Prostate gland (tissue), 2 donors: ENCODE results near the gene HOXB1. TPM values are rescaled to one million over a fixed set of nuclear protein-coding genes. Genes with fewer than 3 reads are reported as not detected.

ENCODE experiments used
- DNase-seq: peaks from one replicate; pipeline ENCODE4 v3.0.0-alpha.2; 2019; ENCODE audit warnings: low spot score
- H3K27ac ChIP-seq, 2 donors: fragments of 200-600 bp; sonication (generic); 2 replicates each; pipeline ENCODE4 v1.5.1; 2017 to 2019
- H3K27me3 ChIP-seq: fragments of 200-600 bp; sonication (generic); replicated peaks from 2 replicates; pipeline ENCODE4 v1.5.1; 2019; ENCODE audit not compliant: insufficient read depth
- H3K36me3 ChIP-seq, 2 donors: fragments of 200-600 bp; sonication (generic); 1 replicate in 1 of 2; 2 replicates in 1 of 2; pipeline versions ENCODE4 v1.5.1 to v1.8.1; 2017 to 2019
- H3K4me1 ChIP-seq: fragments of 200-600 bp; sonication (generic); replicated peaks from 2 replicates; pipeline ENCODE4 v1.5.1; 2019
- H3K4me3 ChIP-seq, 2 donors: fragments of 200-600 bp; sonication (generic); 2 replicates each; pipeline ENCODE4 v1.5.1; 2017 to 2019
- H3K9me3 ChIP-seq: fragments of 200-600 bp; sonication (generic); 2 replicates; pipeline ENCODE4 v1.5.1; 2017
- POLR2A ChIP-seq: fragments of 450-650 bp; IDR thresholded peaks from one replicate; pipeline ENCODE4 v1.6.1; 2016; ENCODE audit warnings: antibody characterized with exemption, mild to moderate bottlenecking
- POLR2AphosphoS5 ChIP-seq: sonication (generic); formaldehyde crosslinking; IDR thresholded peaks from one replicate; pipeline ENCODE4 v1.6.1; 2017; ENCODE audit warnings: antibody characterized with exemption
- WGBS: methylation state at CpG from one replicate; pipeline ENCODE4 v1.1.5; 2018; 5-methylcytosine and 5-hydroxymethylcytosine counted together
- intact Hi-C: fragments of 100-400 bp; cut with DNase I; formaldehyde crosslinking; loops from one replicate; pipeline ENCODE4 v1.14.2; 2022
- total RNA-seq, 2 donors: library from RNA; depleted of rRNA; stranded (reverse); fragments of >200 nt; gene quantifications; one replicate each; pipeline ENCODE4 v1.1.0, GENCODE V29; 2016
- TF ChIP-seq, protein P1 (sequence below), 4 experiments: fragments of 200-600 bp in 2 of 4; fragments of 450-650 bp in 2 of 4; sonication (generic) in 2 of 4; IDR thresholded peaks; 1 replicate in 3 of 4; 2 replicates in 1 of 4; pipeline ENCODE4 v1.5.1; 2016 to 2019; ENCODE audit warnings: antibody characterized with exemption in 4 of 4, mild to moderate bottlenecking in 2 of 4, moderate library complexity in 2 of 4

HOXB1 gene
- total RNA-seq, 2 donors from 2014 or later: not detected

DNA sequence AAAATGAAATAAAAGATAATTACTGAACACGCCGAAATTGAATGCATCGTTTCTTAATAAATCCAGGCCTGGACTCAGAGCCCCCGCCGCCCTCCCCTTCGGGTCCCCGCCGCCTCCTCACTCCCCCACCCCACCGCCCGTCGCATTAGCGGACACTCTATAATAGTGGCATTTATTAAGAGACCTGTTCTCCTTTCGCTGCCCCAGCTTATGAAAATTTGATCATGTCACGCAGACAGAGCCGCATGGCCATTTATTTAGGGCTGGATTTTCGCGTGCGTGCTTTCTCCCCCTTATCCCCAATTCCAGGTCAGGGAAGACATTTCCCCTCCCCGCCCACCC lies 20.4 kb upstream of the HOXB1 start:
- no peak for TF ChIP-seq POLR2AphosphoS5
- TF ChIP-seq, protein P1, sequence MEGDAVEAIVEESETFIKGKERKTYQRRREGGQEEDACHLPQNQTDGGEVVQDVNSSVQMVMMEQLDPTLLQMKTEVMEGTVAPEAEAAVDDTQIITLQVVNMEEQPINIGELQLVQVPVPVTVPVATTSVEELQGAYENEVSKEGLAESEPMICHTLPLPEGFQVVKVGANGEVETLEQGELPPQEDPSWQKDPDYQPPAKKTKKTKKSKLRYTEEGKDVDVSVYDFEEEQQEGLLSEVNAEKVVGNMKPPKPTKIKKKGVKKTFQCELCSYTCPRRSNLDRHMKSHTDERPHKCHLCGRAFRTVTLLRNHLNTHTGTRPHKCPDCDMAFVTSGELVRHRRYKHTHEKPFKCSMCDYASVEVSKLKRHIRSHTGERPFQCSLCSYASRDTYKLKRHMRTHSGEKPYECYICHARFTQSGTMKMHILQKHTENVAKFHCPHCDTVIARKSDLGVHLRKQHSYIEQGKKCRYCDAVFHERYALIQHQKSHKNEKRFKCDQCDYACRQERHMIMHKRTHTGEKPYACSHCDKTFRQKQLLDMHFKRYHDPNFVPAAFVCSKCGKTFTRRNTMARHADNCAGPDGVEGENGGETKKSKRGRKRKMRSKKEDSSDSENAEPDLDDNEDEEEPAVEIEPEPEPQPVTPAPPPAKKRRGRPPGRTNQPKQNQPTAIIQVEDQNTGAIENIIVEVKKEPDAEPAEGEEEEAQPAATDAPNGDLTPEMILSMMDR (IDR thresholded peaks at IDR 0.05): no peak
- no peak for TF ChIP-seq POLR2A
- H3K9me3 ChIP-seq: no peaks in the 10 kb centered on the region
- no peak overlapping the region for H3K4me3 ChIP-seq
- no peaks in the 10 kb centered on the region for H3K27me3 ChIP-seq
- 90% methylated on average over 19 of the region's 19 CpGs for WGBS
- intact Hi-C loops: no loop called here
- no peaks in the 10 kb centered on the region for H3K36me3 ChIP-seq
- no peaks in the 10 kb centered on the region for H3K4me1 ChIP-seq
- DNase-seq: no peak
- no peak overlapping the region for H3K27ac ChIP-seq

DNA sequence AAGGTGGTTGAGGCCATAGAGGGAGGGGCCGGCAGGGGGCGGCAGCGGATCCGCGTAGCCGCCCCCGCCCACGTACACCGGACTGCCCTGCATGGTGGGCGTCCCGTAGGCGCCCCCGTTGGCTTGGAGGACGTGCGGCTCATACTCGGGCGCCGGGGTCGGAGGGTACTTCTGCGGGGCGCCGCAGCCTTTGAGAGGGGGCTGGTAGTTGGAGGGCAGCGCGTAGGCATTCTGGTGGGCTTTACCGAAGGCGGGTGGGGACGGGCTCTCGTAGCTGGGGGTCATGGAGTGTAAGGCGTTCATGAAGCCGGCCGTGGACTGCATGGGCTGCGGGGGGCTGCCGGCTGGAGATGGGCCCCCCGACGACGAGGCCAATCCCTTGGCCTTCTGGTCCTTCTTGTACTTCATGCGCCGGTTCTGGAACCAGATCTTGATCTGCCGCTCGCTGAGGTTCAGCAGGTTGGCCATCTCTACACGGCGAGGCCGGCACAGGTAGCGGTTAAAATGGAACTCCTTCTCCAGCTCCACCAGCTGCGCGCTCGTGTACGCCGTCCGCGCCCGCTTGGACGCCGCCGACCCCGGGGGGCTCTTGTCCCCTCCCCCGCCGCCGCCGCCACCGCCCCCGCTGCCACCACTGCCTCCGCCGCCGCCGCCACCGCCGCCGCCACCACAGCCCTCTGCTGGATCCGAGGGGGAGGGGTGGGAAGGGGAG lies 19.8 kb upstream of the HOXB1 start:
- intact Hi-C loops: no loop called here
- no peaks in the 10 kb centered on the region for H3K27me3 ChIP-seq
- TF ChIP-seq POLR2AphosphoS5 (no peak), POLR2A (no peak)
- TF ChIP-seq, protein P1 (IDR thresholded peaks at IDR 0.05): no peak
- WGBS: 84% methylated on average over 70 of the region's 70 CpGs
- H3K4me3 ChIP-seq: no peak overlapping the region
- H3K27ac ChIP-seq: no peak overlapping the region
- H3K4me1 ChIP-seq: no peaks in the 10 kb centered on the region
- H3K9me3 ChIP-seq: no peaks in the 10 kb centered on the region
- no peaks in the 10 kb centered on the region for H3K36me3 ChIP-seq
- no peak for DNase-seq

DNA sequence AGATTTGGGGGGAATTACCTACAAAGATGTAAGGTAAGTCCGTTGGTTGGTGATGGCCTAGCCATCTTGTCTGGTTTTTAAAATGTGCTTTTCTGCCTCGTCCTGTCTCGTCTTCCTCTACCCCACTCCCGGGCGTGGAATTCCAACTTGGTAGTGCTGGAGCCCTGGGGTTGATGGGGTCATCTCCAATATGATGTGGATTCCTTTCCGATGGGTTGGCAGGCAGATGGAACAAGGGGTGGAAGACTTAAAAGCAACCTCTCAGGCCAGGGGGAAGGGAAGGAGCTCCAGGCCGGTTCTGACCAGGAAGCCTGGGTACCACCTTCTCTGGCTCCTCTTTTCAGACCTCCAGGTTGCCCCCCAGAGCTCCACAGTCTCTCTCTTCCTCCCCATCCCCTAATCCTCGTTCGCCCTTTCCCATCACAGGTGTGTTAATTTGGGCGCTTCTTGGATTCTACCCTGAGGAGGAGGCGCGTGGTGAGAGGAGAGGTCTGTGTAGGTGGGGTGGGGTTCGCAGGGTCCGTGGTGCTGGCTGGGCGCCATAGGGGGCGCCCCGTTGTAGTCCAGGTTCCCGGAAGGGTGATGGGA lies 19.2 kb upstream of the HOXB1 start:
- Histone ChIP-seq H3K27ac (no peak overlapping the region), H3K36me3 (no peaks in the 10 kb centered on the region), H3K9me3 (no peaks in the 10 kb centered on the region), H3K4me1 (no peaks in the 10 kb centered on the region), H3K27me3 (no peaks in the 10 kb centered on the region), H3K4me3 (no peak overlapping the region)
- 86% methylated on average over 18 of the region's 18 CpGs for WGBS
- no peak for DNase-seq
- intact Hi-C loops: no loop called here
- no peak for TF ChIP-seq POLR2AphosphoS5
- no peak for TF ChIP-seq POLR2A
- TF ChIP-seq, protein P1 (IDR thresholded peaks at IDR 0.05): no peak

DNA sequence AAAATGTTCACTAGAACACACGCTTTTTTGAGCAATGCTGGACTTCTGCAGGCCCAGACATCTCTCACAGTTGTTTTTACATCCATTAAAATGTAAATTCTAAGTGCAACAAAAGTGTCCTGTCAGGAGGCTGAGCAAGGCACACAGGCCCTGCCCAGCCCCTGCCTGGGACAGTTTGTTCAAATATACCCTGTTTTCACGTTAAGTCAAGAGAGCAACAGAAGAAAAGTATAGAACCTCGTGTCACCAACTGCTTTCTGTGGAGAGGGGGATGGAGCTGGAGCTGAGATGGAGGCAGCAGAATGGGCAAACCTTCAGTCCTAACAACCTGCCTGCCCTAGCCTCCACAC lies 18.4 kb upstream of the HOXB1 start:
- no peak overlapping the region for H3K27ac ChIP-seq
- no peaks in the 10 kb centered on the region for H3K4me1 ChIP-seq
- no peaks in the 10 kb centered on the region for H3K9me3 ChIP-seq

More for the DNA sequence above, 18.4 kb upstream of the HOXB1 start:
- WGBS: 73% methylated on average over 3 of the region's 3 CpGs
- DNase-seq: no peak
- H3K36me3 ChIP-seq: no peaks in the 10 kb centered on the region
- intact Hi-C loops: no loop called here
- TF ChIP-seq POLR2AphosphoS5 (no peak), POLR2A (no peak)
- TF ChIP-seq, protein P1 (IDR thresholded peaks at IDR 0.05): no peak
- H3K27me3 ChIP-seq: no peaks in the 10 kb centered on the region
- H3K4me3 ChIP-seq: no peak overlapping the region
